SH-SY5Y (cell line): ENCODE data around the gene RELN.

ENCODE experiments used
- GATA2 ChIP-seq: IDR thresholded peaks from 2 replicates; pipeline ENCODE4 v1.6.1; 2011; ENCODE audit warnings: mild to moderate bottlenecking, low read depth, low read length
- GATA3 ChIP-seq: IDR thresholded peaks from 2 replicates; pipeline ENCODE4 v1.6.1; 2011; ENCODE audit warnings: low read depth, mild to moderate bottlenecking, low read length, moderate library complexity

GRCh38 chr7:103735377-103735776 lies 254.1 kb downstream of the RELN start:
- TF ChIP-seq GATA2 = no peak
- no peak for TF ChIP-seq GATA3
